ACC112 (cell line): ENCODE data around the gene PIK3R1.

ENCODE experiments used
- H2AFZ ChIP-seq: fragments of 200-600 bp; sonication (generic); one replicate; pipeline ENCODE4 v1.6.0; 2017; ENCODE audit warnings: antibody characterized with exemption, low read length; ENCODE audit not compliant: unreplicated experiment
- H3K27ac ChIP-seq: fragments of 200-600 bp; sonication (generic); 2 replicates; pipeline ENCODE4 v1.5.1; 2014; ENCODE audit warnings: low read depth, mild to moderate bottlenecking, antibody characterized with exemption, low read length, moderate library complexity
- H3K27me3 ChIP-seq: fragments of 200-600 bp; sonication (generic); 2 replicates; pipeline ENCODE4 v1.6.1; 2014; ENCODE audit warnings: mild to moderate bottlenecking, antibody characterized with exemption, low read length, moderate library complexity, mixed read lengths; ENCODE audit not compliant: insufficient read depth
- H3K36me3 ChIP-seq: fragments of 200-600 bp; sonication (generic); 2 replicates; pipeline ENCODE4 v1.6.1; 2016; ENCODE audit warnings: mild to moderate bottlenecking, antibody characterized with exemption, low read length, moderate library complexity, mixed read lengths; ENCODE audit not compliant: insufficient read depth
- H3K4me1 ChIP-seq: fragments of 200-600 bp; sonication (generic); one replicate; pipeline ENCODE4 v1.6.1; 2016; ENCODE audit warnings: low read length, mixed read lengths; ENCODE audit not compliant: insufficient read depth, unreplicated experiment, control insufficient read depth
- H3K4me3 ChIP-seq: fragments of 200-600 bp; sonication (generic); 2 replicates; pipeline ENCODE4 v1.5.1; 2014; ENCODE audit warnings: mild to moderate bottlenecking, low read depth, low read length
- H3K79me2 ChIP-seq: fragments of 200-600 bp; sonication (generic); one replicate; pipeline ENCODE4 v1.6.0; 2016; ENCODE audit warnings: low read length; ENCODE audit not compliant: control insufficient read depth, unreplicated experiment, insufficient read depth

Gene PIK3R1

GRCh38 chr5:68215208-68215897 is at the start of gene PIK3R1:
TSS of gene PIK3R1 (plus strand) at chr5:68215756. CDS start at chr5:68226676, 10,920 bp downstream.
- H3K27ac ChIP-seq = peak within 1 kb of the TSS; percentile 84
- H3K4me1 ChIP-seq = peaks cover 15% of the 10 kb centered on the region
- H2AFZ ChIP-seq = peak within 1 kb of the TSS; percentile 81
- peak within 1 kb of the TSS; percentile 89 for H3K4me3 ChIP-seq
- no peaks in the 10 kb centered on the region for H3K27me3 ChIP-seq
- peaks cover 40% of the 10 kb centered on the region for H3K79me2 ChIP-seq
- H3K36me3 ChIP-seq = peaks cover under 1% of the 10 kb centered on the region; the same call in 1 of the 2 replicates

GRCh38 chr5:68167195-68167651 is 48.3 kb upstream of the PIK3R1 start:
- Histone ChIP-seq H3K79me2 (no peaks in the 10 kb centered on the region), H3K27ac (no peak overlapping the region), H3K4me3 (no peak overlapping the region), H3K27me3 (no peaks in the 10 kb centered on the region), H3K36me3 (no peaks in the 10 kb centered on the region), H2AFZ (no peak overlapping the region), H3K4me1 (peaks cover 21% of the 10 kb centered on the region)

- Histone ChIP-seq H3K4me1 (peaks cover 21% of the 10 kb centered on the region), H3K4me3 (no peak overlapping the region), H3K27me3 (no peaks in the 10 kb centered on the region), H3K27ac (no peak overlapping the region), H3K79me2 (no peaks in the 10 kb centered on the region), H3K36me3 (no peaks in the 10 kb centered on the region), H2AFZ (peak overlapping the region; percentile 33)
Measured at GRCh38 chr5:68169903-68170302, 45.7 kb upstream of the PIK3R1 start.

- H3K79me2 ChIP-seq = no peaks in the 10 kb centered on the region
- no peaks in the 10 kb centered on the region for H3K27me3 ChIP-seq
- H2AFZ ChIP-seq = peak overlapping the region; percentile 78
- H3K36me3 ChIP-seq = no peaks in the 10 kb centered on the region
- H3K4me1 ChIP-seq = peaks cover 21% of the 10 kb centered on the region
- H3K27ac ChIP-seq = peak overlapping the region; percentile 54
- peak overlapping the region; percentile 65 for H3K4me3 ChIP-seq
Measured at GRCh38 chr5:68170826-68171558, 44.6 kb upstream of the PIK3R1 start.

GRCh38 chr5:68172314-68172713 is 43.2 kb upstream of the PIK3R1 start:
- no peaks in the 10 kb centered on the region for H3K27me3 ChIP-seq
- H3K27ac ChIP-seq = no peak overlapping the region
- peaks cover 21% of the 10 kb centered on the region for H3K4me1 ChIP-seq
- H2AFZ ChIP-seq = no peak overlapping the region
- H3K36me3 ChIP-seq = no peaks in the 10 kb centered on the region
- no peaks in the 10 kb centered on the region for H3K79me2 ChIP-seq
- H3K4me3 ChIP-seq = no peak overlapping the region

- Histone ChIP-seq H3K27me3 (no peaks in the 10 kb centered on the region), H3K4me3 (no peak overlapping the region), H3K36me3 (no peaks in the 10 kb centered on the region), H2AFZ (no peak overlapping the region), H3K4me1 (peaks cover 21% of the 10 kb centered on the region), H3K79me2 (no peaks in the 10 kb centered on the region), H3K27ac (no peak overlapping the region)
Measured at GRCh38 chr5:68173007-68173406, 42.5 kb upstream of the PIK3R1 start.

GRCh38 chr5:68176253-68176652 is 39.3 kb upstream of the PIK3R1 start:
- H3K79me2 ChIP-seq = no peaks in the 10 kb centered on the region
- no peak overlapping the region for H3K27ac ChIP-seq
- H3K27me3 ChIP-seq = no peaks in the 10 kb centered on the region
- no peak overlapping the region for H3K4me3 ChIP-seq
- H3K36me3 ChIP-seq = no peaks in the 10 kb centered on the region
- H2AFZ ChIP-seq = no peak overlapping the region
- H3K4me1 ChIP-seq = peaks cover 7% of the 10 kb centered on the region

- Histone ChIP-seq H3K4me3 (no peak overlapping the region), H3K4me1 (no peaks in the 10 kb centered on the region), H3K36me3 (no peaks in the 10 kb centered on the region), H2AFZ (no peak overlapping the region), H3K27me3 (no peaks in the 10 kb centered on the region), H3K79me2 (no peaks in the 10 kb centered on the region), H3K27ac (no peak overlapping the region)
Measured at GRCh38 chr5:68176802-68177479, 38.6 kb upstream of the PIK3R1 start.

GRCh38 chr5:68177676-68178075 is 37.9 kb upstream of the PIK3R1 start:
- no peak overlapping the region for H3K27ac ChIP-seq
- H3K4me1 ChIP-seq = no peaks in the 10 kb centered on the region
- no peak overlapping the region for H3K4me3 ChIP-seq
- no peaks in the 10 kb centered on the region for H3K79me2 ChIP-seq
- no peaks in the 10 kb centered on the region for H3K27me3 ChIP-seq
- H2AFZ ChIP-seq = no peak overlapping the region
- H3K36me3 ChIP-seq = no peaks in the 10 kb centered on the region

- H3K79me2 ChIP-seq = no peaks in the 10 kb centered on the region
- no peak overlapping the region for H3K4me3 ChIP-seq
- H3K27ac ChIP-seq = no peak overlapping the region
- no peaks in the 10 kb centered on the region for H3K4me1 ChIP-seq
- H3K27me3 ChIP-seq = no peaks in the 10 kb centered on the region
- no peak overlapping the region for H2AFZ ChIP-seq
- no peaks in the 10 kb centered on the region for H3K36me3 ChIP-seq
Measured at GRCh38 chr5:68178579-68178978, 37.0 kb upstream of the PIK3R1 start.
